NT2/D1 (cell line): ENCODE measurements around the gene TBX5.

Source experiments
- YY1 ChIP-seq: IDR thresholded peaks from 2 replicates; pipeline ENCODE4 v1.6.1; 2011; ENCODE audit not compliant: insufficient read length, insufficient read depth
- ZNF274 ChIP-seq: IDR thresholded peaks from 2 replicates; pipeline ENCODE4 v1.6.1; 2011; ENCODE audit warnings: mild to moderate bottlenecking, low read depth, low read length

DNA sequence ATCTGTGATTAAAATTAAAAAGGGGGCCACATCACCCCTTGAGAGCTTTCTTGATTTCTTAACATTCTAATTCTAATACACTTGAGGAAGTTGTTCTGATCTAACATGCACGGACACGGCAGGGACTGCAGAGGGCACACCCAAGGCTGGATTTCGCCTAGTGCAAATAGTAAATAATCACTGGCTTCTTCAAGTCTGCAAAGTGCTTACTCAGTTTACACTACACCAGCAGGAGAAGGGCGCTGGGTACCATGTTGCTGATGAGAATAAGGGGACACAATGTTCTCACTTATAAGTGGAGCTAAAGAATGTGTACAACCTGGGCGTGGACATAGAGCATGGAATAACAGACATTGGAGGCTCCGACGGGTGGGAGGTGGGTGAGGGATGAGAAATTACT, 34.2 kb downstream of the TBX5 start:
- TF ChIP-seq YY1: no peak
- TF ChIP-seq ZNF274: no peak
